Pulmonary artery endothelial cell (primary cell): ENCODE data around the gene MAP2K3. TPM values are rescaled to one million over a fixed set of nuclear protein-coding genes. Genes with fewer than 3 reads are reported as not detected.
"Not testable (repeated sequence)": the region's sequence is repeated elsewhere in the genome, so short reads cannot be mapped to it uniquely, and the experiment has no call there.

Experiments used
- DNase-seq: peaks from one replicate; pipeline ENCODE4 v3.0.0-alpha.2; 2011; ENCODE audit warnings: low read depth, low spot score
- total RNA-seq: library from RNA; depleted of rRNA; stranded (reverse); fragments of >200 nt; gene quantifications from 2 replicates; pipeline ENCODE4 v1.2.3, GENCODE V29; 2014

MAP2K3 gene
- total RNA-seq, 1 donor from 2014 or later = 16.2 TPM

- DNase-seq = no peak
Measured at GRCh38 chr17:21296097-21297025, 11.8 kb downstream of the MAP2K3 start.

- DNase-seq = no peak
Measured at GRCh38 chr17:21297026-21297520, 12.6 kb downstream of the MAP2K3 start.

- DNase-seq = no peak
Measured at GRCh38 chr17:21297597-21297996, 13.1 kb downstream of the MAP2K3 start.

GRCh38 chr17:21298056-21298982 is 13.8 kb downstream of the MAP2K3 start:
- DNase-seq = no peak

- DNase-seq = no peak
Measured at GRCh38 chr17:21298983-21299519, 14.5 kb downstream of the MAP2K3 start.

GRCh38 chr17:21299981-21300600 is 15.6 kb downstream of the MAP2K3 start:
- DNase-seq = no peak

- DNase-seq = no peak
Measured at GRCh38 chr17:21300601-21301571, 16.4 kb downstream of the MAP2K3 start.

- no peak for DNase-seq
Measured at GRCh38 chr17:21301593-21302550, 17.4 kb downstream of the MAP2K3 start.

GRCh38 chr17:21302711-21303425 is 18.4 kb downstream of the MAP2K3 start:
- no peak for DNase-seq

GRCh38 chr17:21303441-21304065 is 19.0 kb downstream of the MAP2K3 start:
- DNase-seq = no peak

- no peak for DNase-seq
Measured at GRCh38 chr17:21304091-21304490, 19.6 kb downstream of the MAP2K3 start.

GRCh38 chr17:21304551-21305151 is 20.1 kb downstream of the MAP2K3 start:
- DNase-seq = not testable (repeated sequence)

- not testable (repeated sequence) for DNase-seq
Measured at GRCh38 chr17:21305431-21306180, 21.1 kb downstream of the MAP2K3 start.

GRCh38 chr17:21306611-21307272 is 22.2 kb downstream of the MAP2K3 start:
- DNase-seq = not testable (repeated sequence)

GRCh38 chr17:21307273-21307625 is 22.7 kb downstream of the MAP2K3 start:
- DNase-seq = not testable (repeated sequence)

GRCh38 chr17:21308931-21309381 is 24.4 kb downstream of the MAP2K3 start:
- not testable (repeated sequence) for DNase-seq
